HG03342 (cell line): ENCODE data around the gene GRIN2A.

ENCODE experiments used
- ATAC-seq: cut with Tn5 transposase; IDR thresholded peaks from one replicate; pipeline ENCODE4 v1.9.1; 2021; ENCODE audit warnings: mild to moderate bottlenecking, moderate library complexity; ENCODE audit not compliant: unreplicated experiment

Gene GRIN2A

GRCh38 chr16:9708972-9709620 lies 473.1 kb downstream of the GRIN2A start:
- no peak for ATAC-seq

- no peak for ATAC-seq
Observed at GRCh38 chr16:9706217-9706836, 475.9 kb downstream of the GRIN2A start.

GRCh38 chr16:9703731-9704130 lies 478.5 kb downstream of the GRIN2A start:
- no peak for ATAC-seq
